ENCODE measurements around the gene COQ2.
A peak's percentile ranks its signal among the peaks of the same experiment; 100 is the strongest.
"Not testable (repeated sequence)": the region's sequence is repeated elsewhere in the genome, so short reads cannot be mapped to it uniquely, and the experiment has no call there.

Gene COQ2
- 6.3 to 7.6 reads per million in 2 donors for total RNA-seq

DNA sequence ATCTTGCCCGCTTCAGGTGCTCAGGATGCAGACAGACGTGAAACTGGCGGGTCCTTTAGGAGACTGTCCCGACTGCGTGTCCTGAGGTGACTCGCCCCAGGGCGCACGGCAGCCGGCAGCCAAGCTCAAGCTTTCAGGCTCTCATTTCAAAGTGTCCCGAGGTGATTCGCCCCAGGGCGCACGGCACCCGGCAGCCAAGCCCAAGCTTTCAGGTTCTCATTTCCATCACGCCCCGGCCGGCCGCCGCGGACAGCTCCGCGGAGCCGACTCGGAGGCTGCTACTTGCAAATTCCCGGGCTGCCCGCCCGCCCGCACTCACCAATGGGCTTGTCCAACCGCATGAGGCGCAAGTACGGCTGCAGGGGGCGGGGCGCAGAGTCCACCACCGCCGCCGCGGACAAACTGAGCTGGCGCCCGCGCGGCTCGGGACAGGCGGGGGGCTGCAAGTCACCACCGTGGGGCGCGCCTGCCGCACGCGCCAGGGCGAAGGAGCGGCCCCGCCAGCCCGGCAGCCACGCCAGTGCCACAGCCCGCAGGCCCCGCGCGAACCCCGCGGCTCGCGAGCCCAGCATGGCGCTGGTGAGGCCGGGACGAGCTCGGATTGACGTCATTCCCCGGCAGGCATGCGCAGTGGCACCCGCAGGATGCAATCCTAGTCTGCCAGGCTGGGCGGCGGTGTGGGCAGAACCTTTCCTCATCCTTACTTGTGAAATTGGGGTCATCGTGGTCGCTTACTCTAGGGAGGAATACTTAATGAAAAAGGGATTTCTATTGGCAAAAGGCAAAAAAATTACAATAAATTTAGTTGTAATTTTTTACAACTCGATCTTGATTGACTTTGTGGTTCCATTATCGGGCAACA is at the start of gene COQ2:
Gene COQ2, minus strand, starts transcription at position 606 of the 862 bp plus-strand sequence. Its CDS starts 34 bp downstream, at position 572.
- peak; percentile 96 for DNase-seq

DNA sequence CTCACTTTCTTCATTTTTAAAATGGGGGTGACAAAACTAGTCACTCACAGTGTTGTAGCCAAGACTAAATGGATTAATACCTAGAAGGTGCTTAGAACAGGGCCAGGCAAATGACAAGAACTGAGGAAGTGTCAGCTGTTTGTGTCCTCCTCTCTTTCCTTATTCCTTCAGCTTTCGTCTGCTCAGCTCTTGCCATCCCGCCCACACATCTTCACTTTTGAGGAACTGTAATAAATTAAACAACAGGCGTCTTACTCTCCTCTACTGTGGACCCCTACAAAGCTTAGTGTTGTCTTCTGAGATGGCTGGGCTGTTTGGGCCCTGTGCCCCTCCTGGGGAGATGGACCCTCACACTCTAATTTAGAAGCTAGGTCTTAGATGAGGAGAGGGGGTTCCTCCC is 47.4 kb upstream of the COQ2 start:
- no peak for DNase-seq

DNA sequence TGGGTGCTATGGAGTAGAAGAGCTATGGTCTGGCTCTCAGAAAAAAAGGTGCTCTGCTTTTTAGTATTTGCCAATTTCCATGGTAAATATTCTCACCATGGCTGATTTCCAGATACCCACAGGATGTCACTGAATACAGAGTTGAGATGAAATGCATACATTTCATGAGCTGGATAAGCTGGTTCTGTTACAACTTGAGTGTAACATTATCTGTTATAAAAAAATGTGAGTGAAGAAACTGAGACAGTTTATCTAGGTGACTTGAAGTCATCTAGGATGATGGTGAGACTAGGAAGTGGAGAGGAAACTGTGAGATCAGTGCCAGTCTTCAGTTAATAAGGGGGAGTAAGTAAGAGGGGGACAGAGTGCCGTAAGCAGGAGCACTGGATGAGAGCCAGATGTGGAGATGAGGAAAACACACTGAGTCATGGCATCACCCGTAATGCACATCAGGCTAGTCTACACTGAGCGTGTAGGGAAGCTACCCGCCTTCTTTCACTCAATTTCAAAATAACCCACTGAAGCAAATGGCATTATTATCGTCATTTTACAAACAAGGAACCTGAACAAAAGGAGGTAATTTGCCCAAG is 45.0 kb upstream of the COQ2 start:
- DNase-seq: no peak

DNA sequence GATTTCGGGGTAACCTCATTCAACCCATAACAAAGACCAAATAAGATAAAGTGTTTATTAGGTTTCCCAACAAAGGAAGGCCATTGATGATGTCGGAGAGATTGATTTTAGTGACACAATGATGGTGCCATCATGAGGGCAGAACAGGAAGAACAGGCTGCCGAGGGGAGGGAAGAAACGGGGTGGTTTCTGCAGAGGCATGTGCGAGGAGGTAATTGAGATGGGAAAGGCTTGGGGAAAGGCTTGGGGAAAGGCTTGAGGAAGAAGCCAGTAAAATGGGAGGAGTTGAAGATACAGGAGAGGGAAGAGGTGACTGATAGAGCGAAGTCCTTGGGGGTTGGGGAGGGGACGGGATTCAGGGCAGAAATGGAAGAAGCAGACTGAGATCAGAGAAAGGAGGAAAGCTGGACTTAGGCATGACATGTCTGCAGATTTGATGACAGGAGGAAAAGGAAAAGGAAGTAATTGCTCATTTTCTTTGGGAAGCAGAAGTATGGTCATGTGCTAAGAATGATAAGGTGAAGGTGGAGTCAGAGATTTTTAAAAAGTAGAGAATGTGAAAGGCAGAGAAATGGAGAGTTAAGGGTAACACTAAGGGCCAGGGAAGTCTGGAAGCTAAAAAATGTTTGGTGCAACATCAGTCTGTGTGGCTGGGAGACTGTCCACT is 44.1 kb upstream of the COQ2 start:
- no peak for DNase-seq

GRCh38 chr4:83326546-83326945 is 41.9 kb upstream of the COQ2 start:
- no peak for DNase-seq

DNA sequence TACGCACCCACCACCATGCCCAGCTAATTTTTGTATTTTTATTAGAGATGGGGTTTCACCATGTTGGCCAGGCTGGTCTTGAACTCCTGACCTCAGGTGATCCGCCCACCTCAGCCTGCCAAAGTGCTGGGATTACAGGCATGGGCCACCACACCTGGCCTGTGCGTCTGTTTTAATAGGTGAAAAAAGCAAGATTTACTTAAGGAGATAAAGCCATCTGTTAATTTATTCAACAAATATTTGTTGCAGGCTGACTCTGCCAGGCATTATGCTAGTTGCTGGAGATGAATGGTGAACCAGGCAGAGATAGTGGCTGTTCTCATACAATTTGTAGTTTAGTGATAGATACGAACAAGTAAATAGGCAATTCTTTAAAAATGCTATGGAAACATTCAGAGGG is 40.7 kb upstream of the COQ2 start:
- not testable (repeated sequence) for DNase-seq

GRCh38 chr4:83323136-83323535 is 38.5 kb upstream of the COQ2 start:
- DNase-seq: no peak

GRCh38 chr4:83320548-83320947 is 36.0 kb upstream of the COQ2 start:
- no peak for DNase-seq

DNA sequence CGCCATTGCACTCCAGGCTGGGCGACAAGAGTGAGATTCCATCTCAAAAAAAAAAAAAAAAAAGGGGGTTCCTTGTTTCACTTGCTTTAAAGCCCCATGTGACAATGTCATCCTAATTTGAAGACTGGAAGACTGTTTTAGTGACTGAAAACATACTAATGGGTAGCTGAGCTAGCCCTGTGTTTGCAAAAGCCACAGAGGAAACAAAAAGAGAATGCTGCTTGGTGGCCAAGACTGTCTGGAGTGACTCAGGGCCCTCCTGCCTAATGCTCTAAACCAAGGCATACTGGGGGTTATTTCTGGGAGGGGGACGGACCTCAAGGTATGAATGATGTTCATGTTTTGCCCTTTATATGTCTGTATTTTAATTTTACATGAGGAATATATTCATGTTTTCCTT is 34.1 kb upstream of the COQ2 start:
- DNase-seq: no peak

DNA sequence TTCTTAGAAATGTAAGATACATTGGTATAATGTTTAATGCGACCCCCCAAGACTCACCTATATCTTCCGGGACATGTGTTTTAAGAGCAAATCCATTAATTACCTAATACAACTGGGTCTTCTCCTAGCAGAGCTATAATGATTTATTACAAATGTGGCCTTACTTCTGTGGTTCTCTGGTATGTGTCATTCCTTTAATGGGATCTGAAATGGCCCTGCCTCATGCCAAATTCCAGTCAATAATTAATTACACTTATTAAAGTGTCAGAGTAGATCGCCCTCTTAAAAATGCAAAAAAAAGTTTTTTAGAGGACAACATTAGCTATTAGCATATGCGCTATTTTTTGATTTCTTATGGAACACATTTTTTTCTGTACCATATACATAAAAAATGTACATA is 33.1 kb upstream of the COQ2 start:
- no peak for DNase-seq

- no peak for DNase-seq
Measured at GRCh38 chr4:83316459-83317165, 32.0 kb upstream of the COQ2 start.

DNA sequence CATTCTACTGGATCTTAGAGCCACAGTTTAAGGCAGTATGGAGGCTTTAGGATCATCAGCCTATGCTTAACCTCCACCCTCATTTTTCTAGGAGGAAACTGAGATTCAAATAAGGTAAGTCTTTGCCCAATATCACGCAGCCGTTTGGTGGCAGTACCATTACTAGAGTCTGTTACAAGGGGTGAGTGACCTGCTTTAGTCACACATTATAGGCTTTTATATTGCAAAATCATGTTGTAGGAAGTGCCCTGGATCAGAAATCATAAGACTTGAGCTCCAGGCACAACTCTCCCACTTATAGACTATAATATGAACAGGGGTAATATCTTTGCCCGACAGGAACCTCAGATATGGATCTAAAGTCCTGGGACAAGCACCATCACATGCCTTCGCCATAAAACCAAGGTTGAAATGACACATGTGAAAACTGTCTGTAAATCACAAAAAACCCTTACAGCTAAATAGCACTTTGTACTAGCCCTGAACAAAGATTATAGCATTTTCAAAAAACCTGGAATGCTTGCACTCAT is 30.8 kb upstream of the COQ2 start:
- no peak for DNase-seq

DNA sequence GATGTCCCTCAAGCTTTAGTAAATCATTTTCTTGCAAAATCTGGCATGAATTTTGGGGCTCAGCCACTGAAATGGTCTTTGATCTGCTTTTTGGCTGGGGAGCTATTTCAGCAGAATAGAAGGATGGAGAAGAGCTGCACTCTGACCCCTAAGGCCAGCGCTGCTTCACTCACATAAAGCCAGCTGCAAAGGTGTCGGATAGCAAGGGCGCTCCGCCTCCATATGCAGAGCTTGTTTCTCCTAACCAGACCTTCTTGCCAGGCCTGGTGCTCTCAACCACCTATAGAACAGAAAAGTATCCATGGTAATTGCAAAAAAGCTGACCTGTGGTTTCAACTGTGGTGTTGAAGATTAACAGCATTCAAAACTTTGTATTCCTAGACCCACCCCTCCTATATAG is 24.1 kb upstream of the COQ2 start:
- no peak for DNase-seq

DNA sequence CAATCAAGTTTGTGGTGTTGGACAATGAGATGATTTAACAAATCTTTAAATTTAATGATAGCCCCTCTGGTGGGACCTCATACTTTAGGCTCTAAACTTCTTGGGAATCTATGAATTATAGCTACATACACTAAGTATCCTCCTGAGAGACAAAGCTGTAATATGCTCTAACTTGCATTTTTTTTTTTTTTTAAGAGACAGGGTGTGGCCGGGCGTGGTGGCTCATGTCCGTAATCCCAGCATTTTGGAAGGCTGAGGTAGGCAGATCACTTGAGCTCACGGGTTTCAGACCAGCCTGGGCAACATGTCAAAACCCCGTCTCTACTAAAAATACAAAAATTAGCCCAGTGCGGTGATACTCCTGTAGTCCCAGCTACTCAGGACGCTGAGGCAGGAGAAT is 23.3 kb upstream of the COQ2 start:
- no peak for DNase-seq

- DNase-seq: no peak
Measured at GRCh38 chr4:83305187-83305586, 20.6 kb upstream of the COQ2 start.

DNA sequence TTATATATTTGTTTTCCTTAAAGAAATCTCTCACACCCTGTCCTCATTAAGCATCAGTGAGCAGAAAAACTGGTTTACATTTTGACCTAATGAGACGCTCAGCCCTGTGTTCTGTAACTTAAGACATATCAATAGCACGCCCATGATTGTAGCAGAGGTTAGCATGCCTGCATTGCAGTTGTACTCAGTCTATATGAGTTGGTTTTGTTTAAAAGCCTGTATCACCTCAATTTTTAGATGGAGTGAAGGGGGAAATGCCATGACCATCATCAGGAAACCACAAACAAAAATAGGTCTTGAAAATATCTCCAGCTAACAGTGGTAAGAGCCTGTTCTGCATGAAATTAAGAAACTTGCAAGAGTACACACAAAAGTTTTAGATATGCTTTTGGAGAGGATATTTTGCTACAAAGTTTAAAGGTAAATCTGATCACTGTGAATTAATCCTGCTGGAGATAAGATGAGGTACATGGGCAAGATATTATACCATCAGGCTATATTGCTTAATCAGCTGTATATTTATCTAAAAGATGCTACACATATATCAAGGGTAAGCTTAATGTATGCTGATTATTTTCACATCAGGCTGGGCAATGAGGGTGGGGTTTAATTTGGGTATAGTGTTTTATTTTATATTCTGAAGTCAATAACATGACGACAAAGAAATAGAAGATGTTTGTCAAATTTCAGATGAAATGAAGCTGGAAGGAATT is 13.1 kb upstream of the COQ2 start:
- no peak for DNase-seq

DNA sequence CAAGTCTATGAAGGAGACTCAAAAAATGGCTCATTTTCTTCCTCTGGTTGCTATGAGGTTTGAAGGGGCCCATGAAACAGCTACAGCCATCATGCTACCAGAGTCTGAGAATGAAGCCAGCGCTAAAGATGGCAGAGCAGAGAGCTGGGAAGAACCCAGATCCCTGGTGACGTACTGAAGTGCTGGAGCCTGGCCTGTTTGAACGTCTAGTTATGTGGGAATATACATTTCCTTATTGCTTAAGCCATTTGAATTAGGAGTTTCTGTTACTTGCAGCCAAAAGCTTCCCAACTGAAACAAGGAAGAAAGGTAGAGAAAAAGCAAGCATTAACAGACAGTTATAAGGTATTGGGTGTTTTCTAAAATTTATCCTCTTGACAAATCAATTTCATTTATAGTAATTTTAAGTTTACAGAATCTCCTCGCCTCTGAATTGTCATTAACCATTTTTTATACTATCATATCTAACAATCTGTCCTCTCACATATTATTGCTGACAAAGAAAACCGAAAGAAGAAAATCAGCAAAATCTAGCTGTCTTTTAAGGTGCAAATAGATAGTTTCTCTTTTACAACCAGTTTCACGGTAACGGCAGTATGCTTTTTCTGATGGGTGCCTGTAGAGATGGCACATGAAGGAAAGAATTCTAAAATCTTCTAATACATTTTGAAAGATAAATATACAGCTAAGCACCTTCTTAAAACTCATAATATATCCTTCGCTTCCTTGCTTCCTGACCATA is 8.9 kb upstream of the COQ2 start:
- DNase-seq: no peak

DNA sequence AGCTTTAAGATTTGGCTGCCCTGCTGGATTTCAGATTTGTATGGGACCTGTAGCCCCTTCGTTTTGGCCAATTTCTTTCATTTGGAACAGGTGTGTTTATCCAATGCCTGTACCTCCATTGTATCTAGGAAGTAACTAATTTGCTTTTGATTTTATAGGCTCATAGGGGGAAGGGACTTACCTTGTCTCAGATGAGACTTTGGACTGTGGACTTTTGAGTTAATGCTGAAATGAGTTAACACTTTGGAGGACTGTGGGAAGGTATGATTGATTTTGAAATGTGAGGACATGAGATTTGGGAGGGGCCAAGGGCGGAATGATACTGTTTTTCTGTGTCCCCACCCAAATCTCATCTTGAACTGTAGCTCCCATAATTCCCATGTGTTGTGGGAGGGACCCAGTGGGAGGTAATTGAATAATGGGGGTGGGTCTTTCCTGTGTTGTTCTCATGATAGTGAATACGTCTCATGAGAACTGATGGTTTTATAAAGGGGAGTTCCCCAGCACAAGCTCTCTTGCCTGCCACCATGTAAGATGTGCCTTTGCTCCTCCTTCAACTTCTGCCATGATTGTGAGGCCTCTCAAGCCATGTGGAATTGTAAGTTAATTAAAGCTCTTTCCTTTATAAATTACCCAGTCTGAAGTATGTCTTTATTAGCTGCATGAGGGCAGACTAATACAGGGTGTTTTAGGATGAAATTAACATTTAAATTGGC is 5.6 kb upstream of the COQ2 start:
- DNase-seq: not testable (repeated sequence)

DNA sequence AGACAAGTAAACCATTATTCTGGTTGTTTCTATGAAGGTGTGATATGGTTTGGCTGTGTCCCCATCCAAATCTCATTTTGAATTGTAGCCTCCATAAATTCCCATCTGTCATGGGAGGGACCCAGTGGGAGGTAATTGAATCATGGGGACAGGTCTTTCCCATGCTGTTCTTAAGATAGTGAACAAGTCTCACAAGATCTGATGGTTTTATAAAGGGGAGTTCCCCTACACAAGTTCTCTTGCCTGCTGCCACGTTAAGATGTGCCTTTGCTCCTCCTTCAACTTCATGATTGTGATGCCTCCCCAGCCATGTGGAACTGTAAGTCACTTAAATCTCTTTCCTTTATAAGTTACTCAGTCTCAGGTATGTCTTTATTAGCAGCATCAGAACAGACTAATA is 3.8 kb upstream of the COQ2 start:
- not testable (repeated sequence) for DNase-seq

GRCh38 chr4:83285055-83285407 is 433 bp upstream of the COQ2 start:
- no peak for DNase-seq

DNA sequence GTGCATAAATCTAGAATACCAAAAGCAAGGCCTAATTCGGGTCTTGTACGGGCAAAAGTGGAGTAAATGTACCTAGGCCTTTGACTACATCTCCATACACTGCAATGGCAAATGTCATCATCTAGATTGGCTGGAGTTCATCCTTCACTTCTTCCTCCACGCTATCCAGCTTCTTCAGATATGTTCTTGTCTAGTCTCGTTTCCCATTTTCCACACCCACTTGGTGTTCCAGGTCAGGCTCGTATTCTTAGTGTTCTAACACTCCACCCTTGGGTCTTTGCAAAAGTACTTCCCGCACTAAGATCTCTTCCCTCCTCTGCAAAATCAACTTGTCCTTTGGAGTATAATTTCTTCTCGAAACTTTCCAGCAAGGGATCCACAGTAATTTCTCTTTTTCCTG is 1.4 kb downstream of the COQ2 start:
- no peak for DNase-seq

Measured in T-helper 9 cell (primary cell).